Bronchial epithelial cell (primary cell): ENCODE measurements around the gene NCAPD2. TPM values are rescaled to one million over a fixed set of nuclear protein-coding genes. Genes with fewer than 3 reads are reported as not detected.

ENCODE experiments used
- DNase-seq: peaks from one replicate; pipeline ENCODE4 v3.0.0-alpha.2; 2010; ENCODE audit warnings: low read depth
- FAIRE-seq: peaks from 2 replicates; lab custom pipeline; 2011; peaks lifted over from hg19 to GRCh38; lab: Jason Lieb, UNC
- H3K27me3 ChIP-seq: 2 replicates; pipeline ENCODE4 v1.5.1; 2011; ENCODE audit warnings: low read length; ENCODE audit not compliant: control insufficient read depth, insufficient read depth
- H3K36me3 ChIP-seq: 2 replicates; pipeline ENCODE4 v1.5.1; 2011; ENCODE audit warnings: low read length; ENCODE audit not compliant: control insufficient read depth, insufficient read depth
- H3K4me3 ChIP-seq: 2 replicates; pipeline ENCODE4 v1.5.1; 2011; ENCODE audit warnings: mild to moderate bottlenecking, low read depth, low read length, control low read depth
- CTCF ChIP-seq: IDR thresholded peaks from 2 replicates; pipeline ENCODE4 v1.5.1; 2011; ENCODE audit warnings: mild to moderate bottlenecking, moderate library complexity, low read length, control low read depth, inconsistent platforms; ENCODE audit not compliant: insufficient read depth, severe bottlenecking
- total RNA-seq: library from RNA; depleted of rRNA; stranded (reverse); fragments of >200 nt; gene quantifications from 2 replicates; pipeline ENCODE4 v1.2.1, GENCODE V29; 2014

The NCAPD2 gene
- total RNA-seq, 1 donor from 2014 or later, result 17.9 TPM

DNA sequence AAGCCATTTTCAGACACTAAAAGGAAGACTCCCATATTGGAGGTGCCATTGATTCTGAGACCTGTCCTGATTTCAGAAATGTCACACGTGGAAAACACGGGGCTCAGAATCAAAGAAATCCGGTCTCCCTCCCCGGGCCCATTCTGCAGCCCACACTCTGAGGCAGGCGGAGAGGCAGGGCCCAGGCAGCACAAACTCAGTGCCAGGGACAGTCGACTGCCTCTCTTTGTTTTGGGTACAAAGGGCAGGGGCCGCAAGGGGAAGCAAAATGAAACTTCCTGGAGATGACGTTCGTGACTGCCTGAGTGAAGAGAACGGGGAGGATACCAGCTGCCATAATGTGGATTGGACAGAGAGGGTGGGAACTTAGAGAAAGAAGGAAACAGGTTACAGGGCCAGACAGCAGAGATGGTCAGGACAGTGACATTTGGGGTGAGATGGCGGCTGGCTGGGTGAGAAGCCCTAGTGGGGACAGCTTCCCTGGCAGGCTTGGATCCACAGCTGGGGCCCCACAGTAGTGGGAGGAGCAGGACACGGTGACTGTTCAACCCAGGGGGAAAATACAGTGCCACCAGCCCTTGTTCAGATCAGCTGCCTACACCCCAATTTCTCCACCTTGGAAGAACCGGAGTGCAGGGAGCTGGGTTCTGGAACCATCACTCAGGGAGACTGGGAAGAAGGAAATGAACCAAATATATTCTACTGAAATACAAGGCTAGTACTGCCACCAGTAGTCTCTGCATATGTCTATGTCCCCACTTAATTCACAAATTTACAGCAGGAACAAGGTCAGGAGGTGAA lies 48.5 kb downstream of the NCAPD2 start:
- FAIRE-seq (no peak), DNase-seq (no peak)

GRCh38 chr12:6546016-6546415 lies 52.1 kb downstream of the NCAPD2 start:
- no peak for TF ChIP-seq CTCF
- FAIRE-seq (no peak), DNase-seq (no peak)
- H3K36me3 ChIP-seq, result peaks cover 1% of the 10 kb centered on the region
- no peaks in the 10 kb centered on the region for H3K27me3 ChIP-seq
- no peak overlapping the region for H3K4me3 ChIP-seq

More for the DNA sequence above, 48.5 kb downstream of the NCAPD2 start:
- Histone ChIP-seq H3K36me3 (peaks cover 7% of the 10 kb centered on the region), H3K4me3 (no peak overlapping the region), H3K27me3 (no peaks in the 10 kb centered on the region)
- no peak for TF ChIP-seq CTCF

DNA sequence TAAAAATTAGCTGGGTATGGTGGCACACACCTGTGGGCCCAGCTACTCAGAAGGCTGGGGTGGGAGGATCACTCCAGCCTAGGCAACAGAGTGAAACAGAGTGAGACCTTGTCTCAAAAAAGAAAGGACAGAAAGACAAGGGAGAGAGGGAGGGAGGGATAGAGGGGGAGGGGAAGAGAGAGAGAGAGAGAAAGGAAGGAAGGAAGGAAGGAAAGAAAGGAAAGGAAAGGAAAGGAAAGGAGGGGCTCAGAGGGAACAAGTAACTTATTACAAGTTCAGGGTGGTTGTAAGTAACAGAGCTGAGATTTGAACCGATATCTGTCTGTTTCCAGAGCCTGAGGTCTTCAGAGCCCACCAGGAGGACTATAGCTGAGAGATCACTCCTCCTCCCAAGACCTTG lies 53.7 kb downstream of the NCAPD2 start:
- FAIRE-seq (no peak), DNase-seq (no peak)
- H3K27me3 ChIP-seq, result no peaks in the 10 kb centered on the region
- H3K4me3 ChIP-seq, result no peak overlapping the region
- no peak for TF ChIP-seq CTCF
- peaks cover 1% of the 10 kb centered on the region for H3K36me3 ChIP-seq

- TF ChIP-seq CTCF, result no peak
- DNase-seq, result peak; percentile 81
- H3K27me3 ChIP-seq, result no peaks in the 10 kb centered on the region
- H3K36me3 ChIP-seq, result peaks cover 1% of the 10 kb centered on the region
- FAIRE-seq, result no peak
- H3K4me3 ChIP-seq, result no peak overlapping the region
Measured at GRCh38 chr12:6547987-6548386, 54.1 kb downstream of the NCAPD2 start.

DNA sequence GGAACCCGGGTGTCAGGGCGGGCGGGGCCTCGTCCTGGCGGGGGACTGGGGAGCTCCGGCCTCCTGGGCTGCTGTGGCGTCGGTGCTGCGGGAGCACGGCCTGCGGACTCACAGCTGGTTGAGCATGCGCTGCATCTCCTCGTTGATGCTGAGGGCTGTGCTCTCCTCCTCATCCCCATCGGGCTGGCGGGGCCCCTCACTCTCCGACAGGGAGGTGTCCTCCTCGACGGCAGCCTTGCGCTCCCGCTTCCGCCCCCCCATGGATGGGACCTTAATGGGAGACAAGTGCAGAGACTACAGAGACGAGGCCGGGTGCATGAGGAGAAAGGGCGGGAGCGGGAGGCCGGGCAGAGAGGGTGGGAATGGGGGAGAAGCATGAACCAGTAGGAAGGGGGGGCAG lies 54.7 kb downstream of the NCAPD2 start:
- Histone ChIP-seq H3K36me3 (peaks cover 1% of the 10 kb centered on the region), H3K4me3 (no peak overlapping the region), H3K27me3 (no peaks in the 10 kb centered on the region)
- FAIRE-seq, result no peak
- TF ChIP-seq CTCF, result no peak
- DNase-seq, result no peak
